K562 (cell line): ENCODE measurements around the gene TEX38. TPM values are rescaled to one million over a fixed set of nuclear protein-coding genes. Genes with fewer than 3 reads are reported as not detected.

Experiments
- CTBP1 ChIP-seq: fragments of 450-650 bp; IDR thresholded peaks from 2 replicates; pipeline ENCODE4 v1.6.1; 2016; ENCODE audit warnings: borderline replicate concordance
- MBD2 ChIP-seq: sonication (generic); IDR thresholded peaks from 2 replicates; pipeline ENCODE4 v1.6.1; 2016; ENCODE audit warnings: low read depth, borderline replicate concordance
- MCM7 ChIP-seq, 2 experiments: fragments of 450-650 bp; IDR thresholded peaks; 2 replicates each; pipeline ENCODE4 v1.6.1; 2016 to 2018
- NCOR1 ChIP-seq: fragments of 450-650 bp; IDR thresholded peaks from 2 replicates; pipeline ENCODE4 v1.6.1; 2016; ENCODE audit warnings: mild to moderate bottlenecking, moderate library complexity
- OTX1 ChIP-seq: fragments of 450-650 bp; formaldehyde crosslinking; IDR thresholded peaks from 2 replicates; pipeline ENCODE4 v1.4.0; 2022; ENCODE audit warnings: mild to moderate bottlenecking
- PKNOX1 ChIP-seq: fragments of 450-650 bp; IDR thresholded peaks from 2 replicates; pipeline ENCODE4 v1.6.1; 2016
- PRMT5 ChIP-seq: sonication (generic); formaldehyde crosslinking; IDR thresholded peaks from 2 replicates; pipeline ENCODE4 v1.5.0; 2020; ENCODE audit warnings: missing genetic modification reagents
- RBM39 ChIP-seq: fragments of 200-400 bp; formaldehyde crosslinking; optimal IDR thresholded peaks from 2 replicates; pipeline ENCODE3; 2018; ENCODE audit warnings: low read depth, low read length
- SNIP1 ChIP-seq: fragments of 450-650 bp; IDR thresholded peaks from 2 replicates; pipeline ENCODE4 v1.7.1; 2017; ENCODE audit warnings: low read depth, mild to moderate bottlenecking
- SP2 ChIP-seq: IDR thresholded peaks from 2 replicates; pipeline ENCODE4 v1.6.1; 2011; ENCODE audit warnings: mild to moderate bottlenecking, low read depth, low read length, moderate library complexity; ENCODE audit not compliant: poor library complexity, severe bottlenecking; ENCODE audit errors: extremely low read depth
- SRF ChIP-seq, 2 experiments: fragments of 250-450, 450-650 bp in 1 of 2; sonication (Bioruptor Pico) in 1 of 2; sonication (generic) in 1 of 2; formaldehyde crosslinking; IDR thresholded peaks; 2 replicates each; pipeline versions ENCODE4 v1.5.0 to v1.5.1; 2020 to 2022; ENCODE audit warnings: mild to moderate bottlenecking in 1 of 2, missing genetic modification reagents in 1 of 2
- TAF9B ChIP-seq: fragments of 450-650 bp; IDR thresholded peaks from 2 replicates; pipeline ENCODE4 v1.6.1; 2018; ENCODE audit warnings: mild to moderate bottlenecking; ENCODE audit not compliant: partially characterized antibody
- THAP12 ChIP-seq: fragments of 250-450 bp; sonication (Bioruptor Pico); IDR thresholded peaks from 2 replicates; pipeline ENCODE4 v1.9.0; 2021; ENCODE audit warnings: mild to moderate bottlenecking, inconsistent platforms
- ZNF551 ChIP-seq: fragments of 250-450 bp; sonication (Bioruptor Pico); IDR thresholded peaks from 2 replicates; pipeline ENCODE4 v1.5.0; 2021; ENCODE audit warnings: mild to moderate bottlenecking, moderate library complexity
- ZNF639 ChIP-seq, 2 experiments: fragments of 200-800 bp in 1 of 2; sonication (Bioruptor generic) in 1 of 2; sonication (generic) in 1 of 2; formaldehyde crosslinking in 1 of 2; IDR thresholded peaks in 1 of 2; conservative IDR thresholded peaks in 1 of 2; 2 replicates each; pipeline versions ENCODE4 v1.5.0 to v1.6.1; 2016 to 2020; ENCODE audit warnings: missing compliant biosample characterization in 1 of 2, missing genetic modification characterization in 1 of 2, missing genetic modification reagents in 1 of 2
- ZNF75A ChIP-seq: fragments of 450-650 bp; formaldehyde crosslinking; IDR thresholded peaks from 2 replicates; pipeline ENCODE4 v1.4.0; 2020; ENCODE audit warnings: mild to moderate bottlenecking
- polyA plus RNA-seq, 8 experiments: library from polyadenylated mRNA; depleted of rRNA in 4 of 8; stranded (reverse) in 5 of 8; unstranded in 3 of 8; fragments of >200 nt; fragmentation: Nextera tagmentation in 2 of 8; fragmentation: Illumina TruSeq in 1 of 8; extraction: Ambion mirVana in 2 of 8; extraction: Trizol in 1 of 8; gene quantifications; 2 replicates each; pipeline versions ENCODE4 v1.2.1 to v1.2.3, GENCODE V29; 2011 to 2014; ENCODE audit warnings: inconsistent platforms in 1 of 8, missing spikeins in 1 of 8
- total RNA-seq, 7 experiments: library from RNA; depleted of rRNA in 6 of 7; stranded (reverse); fragments of >200 nt in 6 of 7; fragmentation: Illumina TruSeq in 2 of 7; extraction: Trizol in 2 of 7; gene quantifications; 2 replicates each; pipeline versions ENCODE4 v1.2.1 to v1.2.3, GENCODE V29; 2011 to 2021; ENCODE audit warnings: low replicate concordance in 1 of 7
- TF ChIP-seq, protein P1 (sequence below): IDR thresholded peaks from 2 replicates; pipeline ENCODE4 v1.6.1; 2012; ENCODE audit warnings: low read depth, low read length, improper control_type of control experiment, borderline replicate concordance
- TF ChIP-seq, protein P2 (sequence below): sonication (generic); formaldehyde crosslinking; IDR thresholded peaks from 2 replicates; pipeline ENCODE4 v1.8.1; 2022; ENCODE audit warnings: missing genetic modification reagents

TEX38 gene
- total and polyA plus RNA-seq, 9 of the 15 experiments (the other 6 are each of a cell fraction or from before 2014, with no cell fraction given), result not detected

DNA sequence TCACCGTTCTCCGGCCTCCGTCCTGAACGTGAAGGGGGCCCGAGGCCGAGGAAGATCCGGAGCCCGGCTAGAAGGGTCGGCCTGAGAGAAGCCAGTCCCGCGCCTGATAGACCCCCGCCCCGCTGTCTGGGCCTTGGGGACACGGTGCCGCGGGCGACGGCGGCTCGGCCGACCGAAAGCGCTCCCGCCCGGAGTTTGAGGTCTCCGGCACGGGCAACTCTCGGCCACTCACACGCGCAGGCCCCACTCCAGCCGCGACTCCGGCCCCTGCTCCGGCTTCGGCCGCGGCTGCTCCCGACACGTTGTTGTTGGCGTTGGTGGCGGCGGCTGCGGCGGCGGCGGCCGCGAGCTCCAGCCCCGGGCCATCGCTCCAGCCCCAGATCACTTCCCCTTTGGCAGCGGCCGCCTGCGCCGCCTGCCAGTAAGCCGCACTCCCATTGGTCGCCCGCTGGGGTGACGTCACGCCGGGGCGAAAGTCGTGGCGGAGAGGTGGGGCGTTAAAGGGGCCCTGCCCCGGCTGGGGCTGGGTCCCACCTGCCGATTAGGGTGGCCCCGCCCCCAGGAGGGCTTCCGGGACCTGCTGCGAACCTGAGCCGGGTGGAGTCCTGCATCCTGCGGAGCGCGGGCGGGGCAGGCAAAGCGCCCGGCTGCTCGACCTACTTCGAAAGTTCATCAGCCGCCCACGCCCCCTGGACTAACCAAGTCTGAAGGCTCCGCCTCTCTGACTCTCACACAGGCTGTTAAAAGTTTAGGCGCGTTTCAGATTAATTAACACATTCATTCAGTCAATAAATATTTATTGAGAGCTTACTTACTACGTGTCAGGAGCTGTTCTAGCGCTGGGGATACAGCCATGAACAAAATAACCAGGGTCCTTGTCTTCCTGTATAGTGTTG is 47.3 kb downstream of the TEX38 start, which contains the start of gene EFCAB14 (continued):
- TF ChIP-seq MBD2, result peak; percentile 97
- peak; percentile 99 for TF ChIP-seq CTBP1
- no peak for TF ChIP-seq NCOR1
- TF ChIP-seq SP2, result no peak
- peak; percentile 46 to 88; a peak in 2 of 4 replicates for TF ChIP-seq ZNF639 (CRISPR knock-in tag; conservative IDR thresholded peaks at IDR 0.05 in 1 of 2, IDR thresholded peaks at IDR 0.05 in 1 of 2)
- TF ChIP-seq, protein P1, sequence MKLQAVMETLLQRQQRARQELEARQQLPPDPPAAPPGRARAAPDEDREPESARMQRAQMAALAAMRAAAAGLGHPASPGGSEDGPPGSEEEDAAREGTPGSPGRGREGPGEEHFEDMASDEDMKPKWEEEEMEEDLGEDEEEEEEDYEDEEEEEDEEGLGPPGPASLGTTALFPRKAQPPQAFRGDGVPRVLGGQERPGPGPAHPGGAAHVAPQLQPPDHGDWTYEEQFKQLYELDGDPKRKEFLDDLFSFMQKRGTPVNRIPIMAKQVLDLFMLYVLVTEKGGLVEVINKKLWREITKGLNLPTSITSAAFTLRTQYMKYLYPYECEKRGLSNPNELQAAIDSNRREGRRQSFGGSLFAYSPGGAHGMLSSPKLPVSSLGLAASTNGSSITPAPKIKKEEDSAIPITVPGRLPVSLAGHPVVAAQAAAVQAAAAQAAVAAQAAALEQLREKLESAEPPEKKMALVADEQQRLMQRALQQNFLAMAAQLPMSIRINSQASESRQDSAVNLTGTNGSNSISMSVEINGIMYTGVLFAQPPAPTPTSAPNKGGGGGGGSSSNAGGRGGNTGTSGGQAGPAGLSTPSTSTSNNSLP, result no peak
- no peak for TF ChIP-seq MCM7 (IDR thresholded peaks at IDR 0.05)
- peak; percentile 100 for TF ChIP-seq SNIP1
- TF ChIP-seq RBM39, result no peak
- TF ChIP-seq PRMT5 (CRISPR knock-in tag), result no peak
- TF ChIP-seq PKNOX1, result peak; percentile 17; the same call in 1 of the 2 replicates
- TF ChIP-seq, protein P2, sequence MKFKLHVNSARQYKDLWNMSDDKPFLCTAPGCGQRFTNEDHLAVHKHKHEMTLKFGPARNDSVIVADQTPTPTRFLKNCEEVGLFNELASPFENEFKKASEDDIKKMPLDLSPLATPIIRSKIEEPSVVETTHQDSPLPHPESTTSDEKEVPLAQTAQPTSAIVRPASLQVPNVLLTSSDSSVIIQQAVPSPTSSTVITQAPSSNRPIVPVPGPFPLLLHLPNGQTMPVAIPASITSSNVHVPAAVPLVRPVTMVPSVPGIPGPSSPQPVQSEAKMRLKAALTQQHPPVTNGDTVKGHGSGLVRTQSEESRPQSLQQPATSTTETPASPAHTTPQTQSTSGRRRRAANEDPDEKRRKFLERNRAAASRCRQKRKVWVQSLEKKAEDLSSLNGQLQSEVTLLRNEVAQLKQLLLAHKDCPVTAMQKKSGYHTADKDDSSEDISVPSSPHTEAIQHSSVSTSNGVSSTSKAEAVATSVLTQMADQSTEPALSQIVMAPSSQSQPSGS (CRISPR knock-in tag), result peak; percentile 79
- TF ChIP-seq OTX1, result no peak
- peak; percentile 85 for TF ChIP-seq THAP12 (CRISPR knock-in tag)
- no peak for TF ChIP-seq ZNF551 (CRISPR knock-in tag)
- no peak for TF ChIP-seq ZNF75A (CRISPR knock-in tag)
- TF ChIP-seq SRF (CRISPR knock-in tag; IDR thresholded peaks at IDR 0.05), result peak in 1 of 2 experiments; percentile 78; a peak in 2 of 4 replicates
- TF ChIP-seq TAF9B, result no peak
